OCI-LY1 (cell line): Measurements from ENCODE around the gene PLXND1.
"Not testable (repeated sequence)": the region's sequence is repeated elsewhere in the genome, so short reads cannot be mapped to it uniquely, and the experiment has no call there.

ENCODE experiments used
- H2AFZ ChIP-seq: fragments of 200-600 bp; sonication (generic), shearing (Covaris generic); 2 replicates; pipeline ENCODE4 v1.6.0; 2014; ENCODE audit warnings: antibody characterized with exemption, mild to moderate bottlenecking, low read length
- H3F3A ChIP-seq: fragments of 200-600 bp; sonication (generic), shearing (Covaris generic); 2 replicates; pipeline ENCODE4 v1.6.0; 2014; ENCODE audit warnings: mild to moderate bottlenecking, antibody characterized with exemption, low read length, moderate library complexity; ENCODE audit not compliant: insufficient read depth
- H3K27ac ChIP-seq: fragments of 200-600 bp; sonication (generic); 2 replicates; pipeline ENCODE4 v1.5.1; 2014; ENCODE audit warnings: low read length, mixed run types, mild to moderate bottlenecking, low read depth; ENCODE audit not compliant: poor library complexity, severe bottlenecking
- H3K27me3 ChIP-seq: fragments of 200-600 bp; sonication (generic); 2 replicates; pipeline ENCODE4 v1.6.0; 2014; ENCODE audit warnings: antibody characterized with exemption, mild to moderate bottlenecking, low read length, moderate library complexity; ENCODE audit not compliant: insufficient read depth
- H3K36me3 ChIP-seq: fragments of 200-600 bp; sonication (generic); 2 replicates; pipeline ENCODE4 v1.6.1; 2014; ENCODE audit warnings: mild to moderate bottlenecking, antibody characterized with exemption, low read length, moderate library complexity, mixed read lengths; ENCODE audit not compliant: insufficient read depth
- H3K4me1 ChIP-seq: fragments of 200-600 bp; sonication (generic); 2 replicates; pipeline ENCODE4 v1.5.1; 2014; ENCODE audit warnings: mild to moderate bottlenecking, low read length, moderate library complexity; ENCODE audit not compliant: insufficient read depth, severe bottlenecking
- H3K4me2 ChIP-seq: fragments of 200-600 bp; sonication (generic), shearing (Covaris generic); 2 replicates; pipeline ENCODE4 v1.6.1; 2014; ENCODE audit warnings: low read length
- H3K4me3 ChIP-seq: fragments of 200-600 bp; sonication (generic); 2 replicates; pipeline ENCODE4 v1.5.1; 2014; ENCODE audit warnings: low read length, low read depth, mild to moderate bottlenecking, mixed read lengths; ENCODE audit not compliant: poor library complexity, severe bottlenecking
- H3K79me2 ChIP-seq: fragments of 200-600 bp; shearing (Covaris generic); 2 replicates; pipeline ENCODE4 v1.6.1; 2016; ENCODE audit warnings: mixed run types, low read length, mixed read lengths; ENCODE audit not compliant: insufficient read depth
- H3K9ac ChIP-seq: fragments of 200-600 bp; sonication (generic), shearing (Covaris generic); 2 replicates; pipeline ENCODE4 v1.6.1; 2014; ENCODE audit warnings: mild to moderate bottlenecking, low read length, mixed read lengths
- H3K9me2 ChIP-seq: fragments of 200-600 bp; sonication (generic), shearing (Covaris generic); 2 replicates; pipeline ENCODE4 v1.6.1; 2014; ENCODE audit warnings: low read depth, mild to moderate bottlenecking, low read length, mixed read lengths
- H3K9me3 ChIP-seq: fragments of 200-600 bp; shearing (Covaris generic); 2 replicates; pipeline ENCODE4 v1.6.1; 2014; ENCODE audit warnings: low read length, mixed read lengths
- H4K20me1 ChIP-seq: fragments of 200-600 bp; sonication (generic), shearing (Covaris generic); 2 replicates; pipeline ENCODE4 v1.6.0; 2016; ENCODE audit warnings: mild to moderate bottlenecking, low read length; ENCODE audit not compliant: insufficient read depth
- EZH2 ChIP-seq: fragments of 200-600 bp; sonication (generic), shearing (Covaris generic); IDR thresholded peaks from 2 replicates; pipeline ENCODE4 v1.8.0; 2017; ENCODE audit warnings: borderline replicate concordance, mixed run types, mild to moderate bottlenecking, antibody characterized with exemption, low read length, moderate library complexity, mixed read lengths
- TF ChIP-seq, protein P1 (sequence below): fragments of 200-600 bp; sonication (generic), shearing (Covaris generic); IDR thresholded peaks from 2 replicates; pipeline ENCODE4 v1.5.1; 2017; ENCODE audit warnings: mild to moderate bottlenecking, antibody characterized with exemption, low read length, moderate library complexity, mixed read lengths

Gene PLXND1

DNA sequence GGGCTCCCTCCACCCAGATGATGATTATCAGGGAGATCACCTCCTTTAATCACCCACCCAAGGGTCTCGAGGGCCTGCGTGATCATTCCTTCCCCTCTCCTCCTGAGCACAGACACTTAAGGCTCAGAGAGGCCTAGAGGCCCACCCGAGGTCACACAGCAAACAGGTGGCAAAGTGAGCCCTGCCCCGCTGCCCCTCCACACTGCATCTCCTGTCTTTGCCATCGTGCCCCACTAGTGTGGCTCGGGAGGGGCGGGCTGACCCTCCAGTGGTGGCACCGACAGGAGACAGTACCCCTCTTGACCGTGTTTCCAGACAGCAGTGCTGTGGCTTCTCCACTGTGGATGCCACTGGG is 4.9 kb upstream of the PLXND1 start:
- Histone ChIP-seq H3K9ac (no peak overlapping the region), H3K4me1 (peaks cover 5% of the 10 kb centered on the region), H3K27ac (no peak overlapping the region)

DNA sequence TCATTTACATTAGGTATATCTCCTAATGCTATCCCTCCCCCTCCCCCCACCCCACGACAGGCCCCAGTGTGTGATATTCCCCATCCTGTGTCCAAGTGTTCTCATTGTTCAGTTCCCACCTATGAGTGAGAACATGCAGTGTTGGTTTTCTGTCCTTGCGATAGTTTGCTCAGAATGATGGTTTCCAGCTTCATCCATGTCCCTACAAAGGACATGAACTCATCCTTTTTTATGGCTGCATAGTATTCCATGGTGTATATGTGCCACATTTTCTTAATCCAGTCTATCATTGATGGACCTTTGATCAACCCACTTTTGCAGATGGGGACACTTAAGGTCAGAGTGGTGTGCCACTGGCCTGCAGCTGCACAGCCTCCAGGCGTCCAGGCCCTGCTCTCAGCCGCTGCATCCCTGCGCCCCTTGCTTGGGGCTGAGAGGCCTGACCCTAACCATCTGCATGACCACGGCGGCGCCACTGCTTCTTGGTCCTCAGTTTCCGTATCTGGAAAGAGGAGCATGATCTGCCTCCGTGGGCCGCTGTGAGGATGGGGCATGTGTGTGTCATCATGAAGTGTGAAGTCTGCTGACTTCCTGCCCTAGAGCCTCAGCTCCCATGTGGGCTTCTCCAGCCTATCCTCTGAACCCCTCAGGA is 4.4 kb upstream of the PLXND1 start:
- not testable (repeated sequence) for H3K9me3 ChIP-seq, H4K20me1 ChIP-seq, H3K4me2 ChIP-seq, H3K4me3 ChIP-seq, H3K79me2 ChIP-seq, H3K4me1 ChIP-seq, H3K9ac ChIP-seq, H3K9me2 ChIP-seq, H2AFZ ChIP-seq, H3K27ac ChIP-seq, H3K36me3 ChIP-seq, H3F3A ChIP-seq
- H3K27me3 ChIP-seq = peaks cover 16% of the 10 kb centered on the region

More for the DNA sequence above, 4.9 kb upstream of the PLXND1 start:
- Histone ChIP-seq H2AFZ (no peak overlapping the region), H3K9me3 (no peaks in the 10 kb centered on the region), H3K79me2 (no peaks in the 10 kb centered on the region), H3K27me3 (peaks cover 14% of the 10 kb centered on the region), H3K9me2 (no peaks in the 10 kb centered on the region), H3K36me3 (no peaks in the 10 kb centered on the region), H3K4me3 (no peak overlapping the region), H3K4me2 (no peak overlapping the region), H4K20me1 (no peaks in the 10 kb centered on the region), H3F3A (no peaks in the 10 kb centered on the region)
- no peak for TF ChIP-seq EZH2
- TF ChIP-seq, protein P1, sequence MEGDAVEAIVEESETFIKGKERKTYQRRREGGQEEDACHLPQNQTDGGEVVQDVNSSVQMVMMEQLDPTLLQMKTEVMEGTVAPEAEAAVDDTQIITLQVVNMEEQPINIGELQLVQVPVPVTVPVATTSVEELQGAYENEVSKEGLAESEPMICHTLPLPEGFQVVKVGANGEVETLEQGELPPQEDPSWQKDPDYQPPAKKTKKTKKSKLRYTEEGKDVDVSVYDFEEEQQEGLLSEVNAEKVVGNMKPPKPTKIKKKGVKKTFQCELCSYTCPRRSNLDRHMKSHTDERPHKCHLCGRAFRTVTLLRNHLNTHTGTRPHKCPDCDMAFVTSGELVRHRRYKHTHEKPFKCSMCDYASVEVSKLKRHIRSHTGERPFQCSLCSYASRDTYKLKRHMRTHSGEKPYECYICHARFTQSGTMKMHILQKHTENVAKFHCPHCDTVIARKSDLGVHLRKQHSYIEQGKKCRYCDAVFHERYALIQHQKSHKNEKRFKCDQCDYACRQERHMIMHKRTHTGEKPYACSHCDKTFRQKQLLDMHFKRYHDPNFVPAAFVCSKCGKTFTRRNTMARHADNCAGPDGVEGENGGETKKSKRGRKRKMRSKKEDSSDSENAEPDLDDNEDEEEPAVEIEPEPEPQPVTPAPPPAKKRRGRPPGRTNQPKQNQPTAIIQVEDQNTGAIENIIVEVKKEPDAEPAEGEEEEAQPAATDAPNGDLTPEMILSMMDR = no peak

DNA sequence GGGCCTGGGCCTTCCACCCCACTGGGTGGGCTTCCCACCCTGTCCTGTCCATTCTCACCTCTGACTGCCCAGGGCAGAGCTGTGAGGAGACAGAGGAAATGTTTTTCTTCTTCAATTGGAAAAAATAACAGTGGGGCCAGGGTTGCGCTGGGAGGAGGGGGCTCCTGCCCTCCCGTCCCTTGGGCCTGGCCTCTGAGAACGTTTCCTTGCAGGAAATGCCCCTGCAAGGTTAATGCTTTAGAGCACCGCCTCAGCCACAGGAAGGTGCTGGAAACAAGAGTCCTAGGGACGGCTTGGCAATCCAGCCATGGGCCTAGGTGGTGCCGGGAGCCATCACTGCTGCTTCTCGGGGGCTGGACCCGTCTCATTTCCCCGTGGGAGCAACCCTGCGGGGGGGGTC is 3.8 kb upstream of the PLXND1 start:
- H3K9ac ChIP-seq = no peak overlapping the region
- H3K9me2 ChIP-seq = no peaks in the 10 kb centered on the region
- H3K27me3 ChIP-seq = peaks cover 17% of the 10 kb centered on the region
- TF ChIP-seq EZH2 = no peak
- TF ChIP-seq, protein P1 = no peak
- no peak overlapping the region for H2AFZ ChIP-seq
- H3K79me2 ChIP-seq = no peaks in the 10 kb centered on the region
- H3K4me2 ChIP-seq = no peak overlapping the region
- no peaks in the 10 kb centered on the region for H3F3A ChIP-seq
- no peaks in the 10 kb centered on the region for H3K9me3 ChIP-seq
- no peaks in the 10 kb centered on the region for H4K20me1 ChIP-seq
- H3K4me3 ChIP-seq = no peak overlapping the region
- peaks cover 16% of the 10 kb centered on the region for H3K4me1 ChIP-seq
- no peaks in the 10 kb centered on the region for H3K36me3 ChIP-seq
- no peak overlapping the region for H3K27ac ChIP-seq

DNA sequence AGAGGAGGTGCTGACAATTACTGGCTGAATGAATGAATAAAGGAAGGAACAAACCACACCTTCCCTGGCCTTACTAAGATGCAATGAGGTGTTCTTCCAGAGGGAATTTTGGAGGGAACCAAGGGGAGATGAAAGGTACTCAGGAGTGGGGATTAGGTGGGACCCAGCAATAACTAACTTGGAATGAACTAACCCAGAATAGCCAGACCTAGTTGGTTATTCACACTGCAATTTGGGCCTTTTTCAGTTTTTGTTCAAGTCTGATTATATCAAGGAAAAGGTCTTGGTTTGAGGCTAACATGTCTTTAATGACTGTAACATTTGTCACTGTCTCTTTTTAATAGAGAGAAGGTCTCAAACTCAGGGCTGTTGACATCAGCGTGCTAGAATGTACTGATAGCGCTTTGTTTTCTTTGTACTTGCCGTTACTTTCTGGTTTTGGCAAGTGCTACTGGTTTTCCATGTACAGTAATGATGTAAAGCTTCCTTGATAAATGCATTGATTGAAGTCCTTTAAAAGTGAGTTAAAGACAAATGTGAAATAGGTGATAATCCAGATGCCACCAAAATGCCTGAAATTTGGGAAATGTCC is 3.2 kb upstream of the PLXND1 start:
- Histone ChIP-seq H4K20me1 (no peaks in the 10 kb centered on the region), H2AFZ (no peak overlapping the region), H3K4me3 (no peak overlapping the region), H3K27ac (no peak overlapping the region), H3K9me3 (no peaks in the 10 kb centered on the region), H3K27me3 (peaks cover 17% of the 10 kb centered on the region), H3K36me3 (no peaks in the 10 kb centered on the region), H3K4me1 (peaks cover 17% of the 10 kb centered on the region), H3K4me2 (no peak overlapping the region), H3K9ac (no peak overlapping the region), H3K9me2 (no peaks in the 10 kb centered on the region), H3F3A (no peaks in the 10 kb centered on the region), H3K79me2 (no peaks in the 10 kb centered on the region)
- no peak for TF ChIP-seq EZH2
